D721Med (cell line): ENCODE data around the gene AFF1.

Experiments
- DNase-seq: peaks from one replicate; pipeline ENCODE4 v3.0.0; 2011; ENCODE audit warnings: low spot score; ENCODE audit not compliant: insufficient read length
- FAIRE-seq: peaks from 2 replicates; lab custom pipeline; 2011; peaks lifted over from hg19 to GRCh38; lab: Jason Lieb, UNC
- TF ChIP-seq, protein P1 (sequence below): IDR thresholded peaks from 2 replicates; pipeline ENCODE4 v1.5.1; 2012; ENCODE audit warnings: mild to moderate bottlenecking, control low read depth; ENCODE audit not compliant: insufficient read depth; ENCODE audit errors: missing control alignments

Gene AFF1

GRCh38 chr4:87087015-87087414, 152.2 kb downstream of the AFF1 start:
- FAIRE-seq, result no peak
- TF ChIP-seq, protein P1, sequence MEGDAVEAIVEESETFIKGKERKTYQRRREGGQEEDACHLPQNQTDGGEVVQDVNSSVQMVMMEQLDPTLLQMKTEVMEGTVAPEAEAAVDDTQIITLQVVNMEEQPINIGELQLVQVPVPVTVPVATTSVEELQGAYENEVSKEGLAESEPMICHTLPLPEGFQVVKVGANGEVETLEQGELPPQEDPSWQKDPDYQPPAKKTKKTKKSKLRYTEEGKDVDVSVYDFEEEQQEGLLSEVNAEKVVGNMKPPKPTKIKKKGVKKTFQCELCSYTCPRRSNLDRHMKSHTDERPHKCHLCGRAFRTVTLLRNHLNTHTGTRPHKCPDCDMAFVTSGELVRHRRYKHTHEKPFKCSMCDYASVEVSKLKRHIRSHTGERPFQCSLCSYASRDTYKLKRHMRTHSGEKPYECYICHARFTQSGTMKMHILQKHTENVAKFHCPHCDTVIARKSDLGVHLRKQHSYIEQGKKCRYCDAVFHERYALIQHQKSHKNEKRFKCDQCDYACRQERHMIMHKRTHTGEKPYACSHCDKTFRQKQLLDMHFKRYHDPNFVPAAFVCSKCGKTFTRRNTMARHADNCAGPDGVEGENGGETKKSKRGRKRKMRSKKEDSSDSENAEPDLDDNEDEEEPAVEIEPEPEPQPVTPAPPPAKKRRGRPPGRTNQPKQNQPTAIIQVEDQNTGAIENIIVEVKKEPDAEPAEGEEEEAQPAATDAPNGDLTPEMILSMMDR, result no peak
- DNase-seq, result no peak

- no peak for DNase-seq
- no peak for FAIRE-seq
- TF ChIP-seq, protein P1, result no peak
Measured at GRCh38 chr4:87087420-87087819, 152.6 kb downstream of the AFF1 start.

- no peak for DNase-seq
- FAIRE-seq, result no peak
- TF ChIP-seq, protein P1, result no peak
Measured at GRCh38 chr4:87088186-87088585, 153.4 kb downstream of the AFF1 start.

- FAIRE-seq, result no peak
- DNase-seq, result no peak
- TF ChIP-seq, protein P1, result no peak
Measured at GRCh38 chr4:87089368-87089767, 154.6 kb downstream of the AFF1 start.

- TF ChIP-seq, protein P1, result no peak
- no peak for DNase-seq
- no peak for FAIRE-seq
Measured at GRCh38 chr4:87090305-87090704, 155.5 kb downstream of the AFF1 start.

GRCh38 chr4:87092389-87093141, 157.8 kb downstream of the AFF1 start:
- DNase-seq, result no peak
- no peak for FAIRE-seq
- TF ChIP-seq, protein P1, result no peak

GRCh38 chr4:87093443-87094123, 158.8 kb downstream of the AFF1 start:
- DNase-seq, result peak; percentile 36

More at GRCh38 chr4:87093443-87094123, 158.8 kb downstream of the AFF1 start:
- FAIRE-seq, result peak; percentile 56
- TF ChIP-seq, protein P1, result peak; percentile 73
